HG03439 (cell line): ENCODE results near the gene TLE7.

Experiments used
- ATAC-seq: cut with Tn5 transposase; IDR thresholded peaks from one replicate; pipeline ENCODE4 v1.9.1; 2021; ENCODE audit warnings: mild to moderate bottlenecking, moderate library complexity; ENCODE audit not compliant: unreplicated experiment

Gene TLE7

GRCh38 chr16:71414038-71414437 lies 27.8 kb downstream of the TLE7 start:
- no peak for ATAC-seq

GRCh38 chr16:71413341-71413740 lies 28.5 kb downstream of the TLE7 start:
- no peak for ATAC-seq

GRCh38 chr16:71412270-71413160 lies 29.3 kb downstream of the TLE7 start:
- ATAC-seq: no peak

GRCh38 chr16:71410146-71410545 lies 31.7 kb downstream of the TLE7 start:
- no peak for ATAC-seq

GRCh38 chr16:71409011-71409775 lies 32.7 kb downstream of the TLE7 start:
- no peak for ATAC-seq

GRCh38 chr16:71408536-71408935 lies 33.3 kb downstream of the TLE7 start:
- no peak for ATAC-seq

- ATAC-seq: no peak
Observed at GRCh38 chr16:71407731-71408130, 34.1 kb downstream of the TLE7 start.

- no peak for ATAC-seq
Observed at GRCh38 chr16:71406724-71407123, 35.1 kb downstream of the TLE7 start.

- no peak for ATAC-seq
Observed at GRCh38 chr16:71406316-71406715, 35.5 kb downstream of the TLE7 start.

GRCh38 chr16:71404364-71404763 lies 37.5 kb downstream of the TLE7 start:
- no peak for ATAC-seq

- no peak for ATAC-seq
Observed at GRCh38 chr16:71402674-71403073, 39.2 kb downstream of the TLE7 start.

- no peak for ATAC-seq
Observed at GRCh38 chr16:71402007-71402406, 39.8 kb downstream of the TLE7 start.

- no peak for ATAC-seq
Observed at GRCh38 chr16:71399801-71400563, 41.9 kb downstream of the TLE7 start.

- no peak for ATAC-seq
Observed at GRCh38 chr16:71396594-71396993, 45.3 kb downstream of the TLE7 start.

- no peak for ATAC-seq
Observed at GRCh38 chr16:71389330-71389729, 52.5 kb downstream of the TLE7 start.

GRCh38 chr16:71387045-71387871 lies 54.6 kb downstream of the TLE7 start:
- ATAC-seq: no peak

GRCh38 chr16:71384073-71384724 lies 57.7 kb downstream of the TLE7 start:
- ATAC-seq: no peak

GRCh38 chr16:71383054-71383773 lies 58.6 kb downstream of the TLE7 start:
- no peak for ATAC-seq

- no peak for ATAC-seq
Observed at GRCh38 chr16:71380831-71381230, 61.0 kb downstream of the TLE7 start.
